AG09309 (cell line): ENCODE measurements around the gene TMEM242.

Experiments used
- DNase-seq: peaks from one replicate; pipeline ENCODE4 v3.0.0-alpha.2; 2010; ENCODE audit warnings: low read depth
- H3K4me3 ChIP-seq: 2 replicates; pipeline ENCODE4 v1.5.1; 2011; ENCODE audit warnings: mild to moderate bottlenecking, low read depth, low read length, moderate library complexity; ENCODE audit not compliant: control insufficient read depth
- CTCF ChIP-seq: IDR thresholded peaks from 2 replicates; pipeline ENCODE4 v1.5.1; 2011; ENCODE audit warnings: mild to moderate bottlenecking, low read depth, low read length, inconsistent platforms; ENCODE audit not compliant: insufficient read depth, control insufficient read depth; ENCODE audit errors: missing control alignments

Gene TMEM242

GRCh38 chr6:157284738-157285421 lies 38.4 kb downstream of the TMEM242 start:
- TF ChIP-seq CTCF = no peak
- DNase-seq = no peak
- no peak overlapping the region for H3K4me3 ChIP-seq

GRCh38 chr6:157283900-157284737 lies 39.2 kb downstream of the TMEM242 start:
- H3K4me3 ChIP-seq = no peak overlapping the region
- no peak for DNase-seq
- TF ChIP-seq CTCF = no peak

- DNase-seq = no peak
- TF ChIP-seq CTCF = no peak
- no peak overlapping the region for H3K4me3 ChIP-seq
These were observed 39.9 kb downstream of the TMEM242 start for GRCh38 chr6:157283330-157283898.

- no peak for TF ChIP-seq CTCF
These were observed 41.0 kb downstream of the TMEM242 start for GRCh38 chr6:157282284-157282683.

GRCh38 chr6:157281570-157281969 lies 41.7 kb downstream of the TMEM242 start:
- no peak overlapping the region for H3K4me3 ChIP-seq
- TF ChIP-seq CTCF = peak; percentile 29
- no peak for DNase-seq

More at GRCh38 chr6:157282284-157282683, 41.0 kb downstream of the TMEM242 start:
- H3K4me3 ChIP-seq = no peak overlapping the region
- DNase-seq = no peak

GRCh38 chr6:157280947-157281346 lies 42.4 kb downstream of the TMEM242 start:
- no peak for TF ChIP-seq CTCF
- H3K4me3 ChIP-seq = no peak overlapping the region
- DNase-seq = no peak
